CD14-positive monocyte (primary cell): ENCODE measurements around the gene ANKRD13C. TPM values are rescaled to one million over a fixed set of nuclear protein-coding genes. Genes with fewer than 3 reads are reported as not detected.

Experiments
- DNase-seq, 3 donors: peaks; one replicate each; pipeline ENCODE4 v3.0.0-alpha.2; 2011 to 2022
- H2AFZ ChIP-seq: 2 replicates; pipeline ENCODE4 v1.6.0; 2012; ENCODE audit warnings: mild to moderate bottlenecking, low read depth, low read length, inconsistent platforms; ENCODE audit not compliant: insufficient read depth, poor library complexity, severe bottlenecking
- H3K27ac ChIP-seq, 2 donors: 1 replicate in 1 of 2; 2 replicates in 1 of 2; pipeline ENCODE4 v1.5.1; 2012 to 2013; ENCODE audit warnings: low read length in 2 of 2, control low read depth in 1 of 2, inconsistent platforms in 1 of 2, low read depth in 1 of 2, mild to moderate bottlenecking in 1 of 2
- H3K27me3 ChIP-seq, 2 donors: one replicate each; pipeline versions ENCODE4 v1.6.0 to v1.6.1; 2011 to 2013; ENCODE audit warnings: low read length in 2 of 2; ENCODE audit not compliant: control insufficient read depth in 2 of 2, insufficient read depth in 2 of 2
- H3K36me3 ChIP-seq, 2 donors: replicated peaks in 1 of 2; 1 replicate in 1 of 2; 2 replicates in 1 of 2; pipeline versions ENCODE4 v1.5.1 to v1.6.1; 2012 to 2013; ENCODE audit warnings: low read length in 2 of 2, control low read depth in 1 of 2, inconsistent platforms in 1 of 2, mild to moderate bottlenecking in 1 of 2; ENCODE audit not compliant: insufficient read depth in 2 of 2, control insufficient read depth in 1 of 2
- H3K4me1 ChIP-seq, 2 donors: 1 replicate in 1 of 2; 2 replicates in 1 of 2; pipeline versions ENCODE4 v1.5.1 to v1.6.1; 2012 to 2013; ENCODE audit warnings: low read length in 2 of 2, control low read depth in 1 of 2, inconsistent platforms in 1 of 2, mild to moderate bottlenecking in 1 of 2, moderate library complexity in 1 of 2; ENCODE audit not compliant: insufficient read depth in 2 of 2, control insufficient read depth in 1 of 2
- H3K4me2 ChIP-seq: replicated peaks from 2 replicates; pipeline ENCODE3; 2012; ENCODE audit warnings: low read length, moderate library complexity, mild to moderate bottlenecking; ENCODE audit not compliant: poor library complexity, severe bottlenecking; ENCODE audit errors: extremely low read depth
- H3K4me3 ChIP-seq, 3 experiments: fragments of 200-600 bp in 1 of 3; sonication (generic) in 1 of 3; replicated peaks in 1 of 3; 1 replicate in 2 of 3; 2 replicates in 1 of 3; pipeline ENCODE4 v1.5.1; 2011 to 2013; ENCODE audit warnings: low read length in 3 of 3, mild to moderate bottlenecking in 3 of 3, control low read depth in 2 of 3, low read depth in 2 of 3, inconsistent platforms in 1 of 3, moderate library complexity in 1 of 3
- H3K79me2 ChIP-seq: 2 replicates; pipeline ENCODE4 v1.6.0; 2012; ENCODE audit warnings: mild to moderate bottlenecking, control low read depth, inconsistent platforms, low read length, moderate library complexity; ENCODE audit not compliant: insufficient read depth
- H3K9ac ChIP-seq: 2 replicates; pipeline ENCODE4 v1.6.0; 2017; ENCODE audit warnings: low read length, mild to moderate bottlenecking; ENCODE audit not compliant: insufficient read depth, poor library complexity, severe bottlenecking
- H3K9me3 ChIP-seq, 2 donors: replicated peaks in 1 of 2; 1 replicate in 1 of 2; 2 replicates in 1 of 2; pipeline versions ENCODE4 v1.5.1 to v1.6.1; 2012 to 2013; ENCODE audit warnings: low read length in 2 of 2, control low read depth in 1 of 2; ENCODE audit not compliant: control insufficient read depth in 1 of 2, insufficient read depth in 1 of 2
- H4K20me1 ChIP-seq: 2 replicates; pipeline ENCODE4 v1.6.0; 2012; ENCODE audit warnings: mild to moderate bottlenecking, low read length, control low read depth, moderate library complexity; ENCODE audit not compliant: insufficient read depth
- H3K27ac Mint-ChIP-seq, 7 donors: one replicate each; pipeline ENCODE4 v1.8.0; 2020; ENCODE audit warnings: mild to moderate bottlenecking in 7 of 7, mixed read lengths in 7 of 7, moderate library complexity in 6 of 7, inconsistent platforms in 2 of 7
- H3K27me3 Mint-ChIP-seq, 3 donors: one replicate each; pipeline ENCODE4 v1.8.0; 2021 to 2022; ENCODE audit warnings: low read depth in 3 of 3, mild to moderate bottlenecking in 3 of 3, mixed read lengths in 3 of 3, moderate library complexity in 3 of 3, inconsistent platforms in 1 of 3
- H3K36me3 Mint-ChIP-seq, 2 donors: one replicate each; pipeline ENCODE4 v1.8.0; 2020; ENCODE audit warnings: mixed read lengths in 2 of 2, inconsistent platforms in 1 of 2, mild to moderate bottlenecking in 1 of 2
- H3K4me1 Mint-ChIP-seq: one replicate; pipeline ENCODE4 v1.8.0; 2020; ENCODE audit warnings: mild to moderate bottlenecking, mixed read lengths
- H3K4me3 Mint-ChIP-seq, 2 donors: one replicate each; pipeline ENCODE4 v1.8.0; 2020; ENCODE audit warnings: mild to moderate bottlenecking in 2 of 2, mixed read lengths in 2 of 2, moderate library complexity in 1 of 2
- H3K9me3 Mint-ChIP-seq, 7 donors: one replicate each; pipeline ENCODE4 v1.8.0; 2020 to 2022; ENCODE audit warnings: mixed read lengths in 7 of 7, mild to moderate bottlenecking in 6 of 7, moderate library complexity in 6 of 7, inconsistent platforms in 2 of 7
- CTCF ChIP-seq: fragments of 200-600 bp; IDR thresholded peaks from one replicate; pipeline ENCODE4 v1.8.0; 2022; ENCODE audit warnings: antibody characterized with exemption, mild to moderate bottlenecking
- WGBS: methylation state at CpG from one replicate; pipeline ENCODE4 v1.1.5; 2013; ENCODE audit warnings: missing lambda C conversion rate; ENCODE audit not compliant: insufficient coverage; 5-methylcytosine and 5-hydroxymethylcytosine counted together
- intact Hi-C, 2 donors: fragments of 100-400 bp; cut with micrococcal nuclease; formaldehyde crosslinking; loops; one replicate each; pipeline versions ENCODE4 v1.15.0 to v1.15.1; 2023
- polyA plus RNA-seq, 3 donors: library from polyadenylated mRNA; depleted of rRNA in 1 of 3; unstranded in 2 of 3; stranded (reverse) in 1 of 3; fragments of 300-500 nt in 2 of 3; fragments of >200 nt in 1 of 3; fragmentation: Illumina TruSeq in 2 of 3; gene quantifications; 1 replicate in 2 of 3; 2 replicates in 1 of 3; pipeline ENCODE4 v1.2.3, GENCODE V29; 2012 to 2021

The ANKRD13C gene
- polyA plus RNA-seq, 3 donors: 4.5 to 7.6 (median 6.5) TPM

GRCh38 chr1:70264839-70265238 lies 89.7 kb downstream of the ANKRD13C start:
- 72% methylated on average over 7 of the region's 7 CpGs for WGBS
- no peak overlapping the region for H3K4me3 ChIP-seq
- Mint-ChIP-seq H3K4me1 (no peaks in the 10 kb centered on the region), H3K27ac (peak overlapping the region in 2 of 7 donors; percentile 21 to 36), H3K9me3 (peaks cover 0 to 12% (median 4%) of the 10 kb centered on the region in 7 donors), H3K27me3 (no peaks in the 10 kb centered on the region), H3K4me3 (no peak overlapping the region), H3K36me3 (peaks cover 45 to 63% of the 10 kb centered on the region in 2 donors)
- TF ChIP-seq CTCF: no peak
- no peaks in the 10 kb centered on the region for H4K20me1 ChIP-seq
- H3K4me1 ChIP-seq: no peaks in the 10 kb centered on the region
- no peaks in the 10 kb centered on the region for H3K27me3 ChIP-seq
- H3K36me3 ChIP-seq: peaks cover 16 to 52% of the 10 kb centered on the region in 2 donors
- H3K4me2 ChIP-seq: no peak overlapping the region
- no peak overlapping the region for H3K27ac ChIP-seq
- DNase-seq: no peak
- no peak overlapping the region for H3K9ac ChIP-seq
- no peaks in the 10 kb centered on the region for H3K79me2 ChIP-seq
- intact Hi-C loops: no loop called here
- H3K9me3 ChIP-seq: no peaks in the 10 kb centered on the region
- H2AFZ ChIP-seq: no peak overlapping the region

DNA sequence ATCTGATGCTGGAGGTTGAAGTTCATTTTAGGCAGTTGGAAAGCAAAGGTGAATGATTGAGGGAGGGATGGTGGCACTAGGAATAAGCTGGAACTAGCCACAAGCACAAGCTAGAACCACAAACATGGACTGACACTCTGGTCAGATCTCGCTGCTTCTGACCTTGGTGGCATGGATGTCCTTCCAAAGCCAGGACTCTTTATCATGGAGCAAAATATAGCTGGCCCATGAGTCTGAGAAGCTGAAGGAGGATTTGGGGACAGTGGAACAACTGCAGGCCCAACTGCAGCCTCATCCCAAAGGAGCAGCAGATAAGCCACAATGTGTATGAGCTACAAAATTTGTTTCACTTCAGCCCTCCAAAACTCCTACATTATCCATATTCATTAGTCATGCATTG lies 97.9 kb downstream of the ANKRD13C start:
- no peak for TF ChIP-seq CTCF
- H2AFZ ChIP-seq: no peak overlapping the region
- no peaks in the 10 kb centered on the region for H3K27me3 Mint-ChIP-seq
- 100% methylated on average over 1 of the region's 1 CpG for WGBS
- H3K9me3 Mint-ChIP-seq: peaks cover 0 to 1% (median 0%) of the 10 kb centered on the region in 7 donors
- no peak overlapping the region for H3K4me3 Mint-ChIP-seq
- no peaks in the 10 kb centered on the region for H3K9me3 ChIP-seq
- no peaks in the 10 kb centered on the region for H3K79me2 ChIP-seq
- peaks cover 14 to 18% of the 10 kb centered on the region in 2 donors for H3K36me3 Mint-ChIP-seq
- no peak overlapping the region for H3K9ac ChIP-seq
- no peaks in the 10 kb centered on the region for H3K4me1 ChIP-seq
- H3K27me3 ChIP-seq: no peaks in the 10 kb centered on the region
- H3K4me3 ChIP-seq: no peak overlapping the region
- no peak for DNase-seq
- H3K4me2 ChIP-seq: no peak overlapping the region
- H3K4me1 Mint-ChIP-seq: no peaks in the 10 kb centered on the region
- no peaks in the 10 kb centered on the region for H4K20me1 ChIP-seq
- peaks cover 15 to 25% of the 10 kb centered on the region in 2 donors for H3K36me3 ChIP-seq
- intact Hi-C loops: no loop called here
- H3K27ac ChIP-seq: no peak overlapping the region
- no peak overlapping the region for H3K27ac Mint-ChIP-seq
